ENCODE results near the gene POU2F1.
A peak's percentile ranks its signal among the peaks of the same experiment; 100 is the strongest.
"Not testable (repeated sequence)": the region's sequence is repeated elsewhere in the genome, so short reads cannot be mapped to it uniquely, and the experiment has no call there.

POU2F1 gene

DNA sequence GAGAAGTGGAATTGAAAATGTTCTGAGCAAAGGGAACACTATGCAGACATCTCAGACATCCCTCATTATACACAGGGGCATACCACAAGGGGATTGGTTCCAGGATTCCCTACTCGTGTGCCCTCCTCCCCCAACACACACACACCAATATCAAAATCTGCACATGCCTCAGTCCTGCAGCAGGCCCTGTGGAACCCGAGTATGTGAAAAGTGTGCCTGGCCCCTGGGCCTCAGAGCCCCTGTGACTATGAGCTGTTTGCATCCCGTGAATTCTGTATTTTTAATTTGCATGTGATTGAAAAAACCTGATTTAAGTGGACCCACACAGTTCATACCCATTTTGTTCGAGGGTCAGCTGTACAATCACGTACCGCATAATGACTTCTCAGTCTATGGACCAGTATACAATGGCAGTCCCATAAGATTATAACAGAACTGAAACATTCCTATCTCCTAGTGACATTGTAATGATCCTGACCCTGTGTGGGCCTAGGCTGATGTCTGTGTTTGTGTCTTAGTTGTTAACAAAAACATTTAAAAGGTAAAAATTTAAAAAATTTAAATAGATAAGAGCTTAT, 11.3 kb downstream of the POU2F1 start:
- no peak for DNase-seq

DNA sequence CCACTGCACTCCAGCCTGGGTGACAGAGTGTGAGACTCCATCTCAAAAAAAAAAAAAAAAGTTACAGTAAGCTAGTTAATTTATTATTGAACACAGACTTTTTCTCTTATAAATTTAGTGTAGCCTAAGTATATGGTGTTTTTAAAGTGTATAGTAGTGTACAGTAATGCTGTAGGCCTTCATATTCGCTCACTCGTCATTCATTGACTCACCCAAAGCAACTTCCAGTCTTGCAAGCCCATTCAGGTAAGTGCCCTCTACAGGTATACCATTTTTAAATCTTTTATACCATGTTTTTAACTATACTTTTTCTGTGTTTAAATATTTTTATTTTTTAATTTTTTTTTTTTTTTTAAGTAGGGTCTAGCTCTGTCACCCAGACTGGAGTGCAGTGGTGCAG, 12.1 kb downstream of the POU2F1 start:
- no peak for DNase-seq

DNA sequence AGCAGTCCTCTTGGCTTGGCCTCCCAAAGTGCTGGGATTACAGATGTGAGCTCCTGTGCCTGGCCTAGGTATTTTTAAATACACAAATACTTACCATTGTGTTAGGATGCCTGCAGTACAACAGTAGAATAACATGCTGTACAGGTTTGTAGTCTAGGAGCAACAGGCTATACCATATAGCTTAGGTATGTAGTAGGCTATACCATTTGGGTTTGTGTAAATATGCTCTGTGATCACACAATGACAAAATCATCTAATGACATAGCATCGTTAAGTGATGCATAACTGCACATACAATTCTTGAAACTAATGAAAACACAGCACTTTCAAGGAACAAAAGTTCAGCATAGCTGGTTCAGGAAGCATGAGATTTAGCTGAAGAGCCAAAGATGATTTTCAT, 12.7 kb downstream of the POU2F1 start:
- no peak for DNase-seq

DNA sequence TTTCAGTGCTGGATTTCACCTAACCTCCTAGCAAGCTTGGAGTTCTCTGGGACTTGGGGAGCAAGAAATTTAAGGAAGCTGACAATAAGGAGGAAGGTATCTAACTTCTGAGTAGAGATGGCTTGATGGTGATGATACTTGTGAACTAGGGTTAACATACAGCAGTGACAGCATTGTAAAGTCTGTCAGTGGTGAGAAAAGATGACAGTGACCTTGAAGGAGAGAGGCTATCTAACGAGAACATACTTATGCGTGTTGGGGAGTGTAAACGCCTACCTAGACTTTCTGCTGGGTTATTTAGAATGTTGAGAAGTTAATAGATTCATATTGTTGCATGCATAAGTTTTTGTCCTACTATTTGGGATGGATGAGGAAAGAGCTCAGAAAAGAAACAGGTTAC, 16.3 kb downstream of the POU2F1 start:
- DNase-seq: no peak

DNA sequence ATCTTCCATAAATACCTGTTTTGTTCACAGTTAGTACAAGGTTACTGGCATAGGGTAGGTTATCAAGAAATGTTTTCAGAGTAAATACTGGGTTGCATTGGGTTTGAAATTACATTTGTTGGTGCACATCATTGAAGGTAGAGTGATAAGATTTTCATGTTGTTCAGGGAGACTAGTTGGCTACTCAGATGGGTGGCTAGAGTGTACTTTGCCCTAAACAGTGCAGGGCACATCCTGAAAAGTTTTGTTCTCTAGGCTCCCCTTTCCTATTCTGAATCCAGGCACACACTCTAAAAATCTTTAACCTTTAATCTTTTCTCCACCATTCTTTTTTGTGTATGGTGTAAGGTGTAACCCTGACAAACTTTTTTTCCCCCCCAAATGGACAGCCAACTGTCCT, 18.0 kb downstream of the POU2F1 start:
- no peak for DNase-seq

DNA sequence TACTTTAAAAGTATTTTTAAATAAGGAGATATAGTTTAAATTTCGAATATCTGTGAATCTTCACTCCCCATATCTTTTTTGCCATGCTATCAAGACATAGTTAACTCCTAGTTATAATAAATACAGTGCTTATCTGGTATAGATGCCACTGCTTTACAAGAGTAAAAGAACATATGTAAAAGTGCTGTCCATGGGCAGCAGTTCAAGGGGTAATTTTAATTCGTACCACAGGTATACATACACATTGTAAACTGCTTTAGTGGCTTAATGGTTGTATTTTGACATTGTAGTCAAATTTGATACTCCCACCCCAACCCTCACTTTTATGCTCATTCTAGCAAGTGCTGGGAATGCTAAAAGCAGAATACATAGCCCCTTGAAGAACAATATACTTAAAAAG, 18.6 kb downstream of the POU2F1 start:
- no peak for DNase-seq

DNA sequence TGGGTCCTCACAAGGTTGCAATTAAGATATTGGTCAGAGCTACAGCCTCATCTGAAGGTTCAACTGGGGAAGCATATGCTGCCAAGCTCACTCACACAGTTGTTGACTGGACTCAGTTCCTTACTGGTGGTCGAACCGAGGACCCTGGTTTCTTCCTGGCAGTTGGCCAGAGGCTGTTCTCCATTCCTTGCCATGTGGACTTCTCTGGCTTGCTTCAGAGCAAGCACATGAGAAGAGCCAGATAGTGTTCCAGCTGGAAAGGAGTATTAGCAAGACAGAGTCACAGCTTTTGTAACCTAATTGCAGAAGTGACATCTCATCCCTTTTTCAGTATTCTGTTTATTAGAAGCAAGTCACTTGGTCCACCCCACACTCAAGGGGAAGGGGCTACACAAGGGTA, 23.6 kb downstream of the POU2F1 start:
- DNase-seq: no peak

DNA sequence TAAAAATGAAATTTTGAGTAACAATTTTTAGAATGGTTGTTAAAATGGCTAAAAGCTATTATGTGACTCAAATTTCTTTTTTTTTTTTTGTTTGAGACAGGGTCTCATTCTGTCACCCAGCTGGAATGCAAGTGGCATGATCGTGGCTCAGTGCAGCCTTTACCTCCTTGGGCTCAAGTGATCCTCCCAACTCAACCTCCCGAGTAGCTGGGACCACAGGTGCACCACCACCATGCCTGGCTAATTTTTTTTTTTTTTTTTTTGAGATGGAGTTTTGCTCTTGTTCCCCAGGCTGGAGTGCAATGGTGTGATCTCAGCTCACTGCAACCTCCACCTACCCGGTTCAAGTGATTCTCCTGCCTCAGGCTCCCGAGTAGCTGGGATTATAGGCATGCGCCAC, 24.5 kb downstream of the POU2F1 start:
- not testable (repeated sequence) for DNase-seq

DNA sequence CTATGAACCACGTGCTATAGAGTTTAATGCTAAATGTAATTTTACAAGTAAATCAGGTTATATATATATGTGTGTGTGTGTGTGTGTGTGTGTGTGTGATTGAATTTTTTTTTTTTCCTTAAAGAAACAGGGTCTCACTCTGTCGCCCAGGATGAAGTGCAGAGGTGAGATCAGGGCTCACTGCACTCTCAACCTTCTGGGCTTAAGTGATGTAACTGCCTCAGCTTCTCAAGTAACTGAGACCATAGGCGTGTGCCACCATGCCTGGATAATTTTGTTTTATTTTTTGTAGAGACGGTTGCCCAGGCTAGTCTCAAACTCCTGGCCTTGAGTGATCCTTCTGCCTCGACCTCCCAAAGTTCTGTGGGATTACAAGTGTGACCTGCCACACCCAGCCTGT, 26.3 kb downstream of the POU2F1 start:
- DNase-seq: no peak

DNA sequence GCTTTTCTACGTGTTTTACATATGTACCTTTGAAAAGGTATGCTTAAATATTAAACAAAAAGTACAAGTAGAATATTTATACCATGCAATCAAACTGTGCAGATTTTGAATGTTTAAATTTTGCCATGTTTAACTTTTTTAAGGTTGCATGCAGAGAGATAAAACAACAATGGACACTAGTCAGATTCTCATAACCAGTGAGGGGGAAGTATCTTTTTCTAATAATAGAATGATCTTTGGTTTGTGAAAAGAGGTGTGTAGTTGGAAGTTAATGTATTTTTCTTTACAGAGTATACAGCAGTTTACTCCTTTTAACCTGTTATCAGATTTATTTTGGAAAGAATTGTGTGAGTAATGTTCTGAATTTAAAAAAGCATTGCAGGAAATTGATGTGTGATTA, 27.1 kb downstream of the POU2F1 start:
- DNase-seq: no peak

DNA sequence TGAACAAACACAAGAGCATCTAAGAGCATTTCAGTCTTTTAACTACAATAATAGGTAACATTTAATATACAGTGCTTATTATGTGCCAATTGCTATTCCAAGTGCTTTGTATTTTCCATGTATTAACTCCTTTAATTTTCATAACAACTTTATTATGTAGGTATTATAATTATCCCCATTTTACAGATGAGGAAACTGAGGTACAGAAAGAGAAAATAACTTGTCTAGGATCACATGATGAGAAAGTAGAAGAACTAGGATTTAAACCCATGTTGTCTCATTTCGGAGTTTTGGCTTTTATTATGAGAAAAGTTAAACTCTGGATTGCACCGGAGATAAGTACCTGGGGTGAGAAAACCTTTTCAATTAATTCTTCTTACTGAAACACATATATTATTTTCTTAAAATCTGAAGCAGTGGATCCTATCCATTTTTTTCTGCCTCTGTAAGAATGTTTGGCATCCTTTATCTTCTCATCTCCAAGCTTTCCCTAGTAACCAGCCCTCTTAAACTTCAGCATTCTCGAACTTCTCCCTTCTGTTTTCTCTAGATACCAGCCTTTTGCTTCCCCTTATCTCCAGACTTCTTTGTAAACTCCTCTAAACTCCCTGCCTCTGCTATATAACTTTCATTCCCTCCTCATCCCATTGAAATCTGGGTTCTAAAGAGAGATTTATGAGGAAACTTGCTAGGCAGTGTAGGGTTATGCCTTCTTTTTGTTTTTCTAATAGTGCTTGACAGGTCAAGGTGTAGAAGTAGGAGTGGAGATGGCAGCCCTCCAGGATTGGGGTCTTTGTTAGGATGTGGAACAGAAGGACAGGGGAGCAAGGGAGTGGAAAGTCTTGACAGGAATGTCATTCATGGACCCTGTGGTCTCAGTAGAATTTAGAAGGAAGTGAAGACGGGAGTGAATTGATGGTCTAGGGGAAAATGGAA, 28.3 kb downstream of the POU2F1 start:
- DNase-seq: no peak

DNA sequence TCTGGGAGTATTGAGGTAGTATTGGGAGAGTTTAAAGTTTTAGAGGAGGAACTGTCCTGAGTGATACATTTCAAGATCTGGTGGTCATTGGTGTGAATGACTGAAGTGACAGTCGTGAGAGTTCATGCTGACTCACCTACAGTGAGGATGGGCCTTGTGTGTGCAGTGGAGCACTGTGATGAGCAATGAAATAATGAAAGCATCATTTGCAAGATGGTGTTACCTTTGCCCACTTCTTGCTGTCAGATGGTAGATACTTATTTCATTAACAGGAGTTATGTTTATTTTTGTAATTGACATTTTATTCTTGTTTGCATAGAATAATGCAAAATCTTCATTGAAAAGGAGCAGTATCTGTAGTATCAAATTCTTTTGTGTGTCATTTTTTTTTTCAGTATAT, 29.0 kb downstream of the POU2F1 start:
- no peak for DNase-seq

DNA sequence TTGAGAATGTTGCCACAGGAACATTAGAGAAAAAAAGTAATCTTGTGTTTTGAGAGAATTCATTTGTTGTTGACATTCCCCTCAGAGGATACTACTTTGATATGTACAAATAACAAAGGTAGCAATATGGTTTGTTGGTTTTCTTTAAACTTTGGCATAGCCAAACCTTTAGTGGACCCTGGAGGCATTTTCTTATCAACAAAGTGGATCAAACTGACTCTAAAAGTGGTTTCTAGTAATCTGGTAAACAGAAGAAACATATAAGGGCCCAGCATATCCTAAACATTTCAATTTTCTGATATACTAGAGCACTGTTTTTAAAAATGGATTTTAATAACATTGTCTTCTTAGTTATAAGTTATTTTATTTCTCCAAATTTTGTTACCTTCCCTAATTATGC, 29.8 kb downstream of the POU2F1 start:
- no peak for DNase-seq

DNA sequence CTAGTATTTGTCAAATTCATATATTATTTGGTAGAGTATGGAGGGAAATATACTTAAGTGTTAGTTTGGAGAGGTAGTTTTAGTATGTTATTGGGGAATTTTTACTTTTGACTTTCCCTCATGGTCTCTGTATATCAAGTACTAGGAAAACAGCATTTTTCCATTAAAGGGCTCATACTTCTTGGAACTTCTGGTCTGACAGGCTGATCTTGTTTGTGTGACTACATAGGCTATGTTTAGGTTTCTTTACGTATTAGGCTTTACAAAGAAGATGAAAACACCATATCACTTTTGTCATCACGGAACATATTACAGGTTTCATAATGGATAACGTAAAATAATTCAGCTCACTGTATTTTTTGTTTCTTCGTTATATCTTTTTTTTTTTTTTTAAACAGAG, 30.8 kb downstream of the POU2F1 start:
- no peak for DNase-seq

DNA sequence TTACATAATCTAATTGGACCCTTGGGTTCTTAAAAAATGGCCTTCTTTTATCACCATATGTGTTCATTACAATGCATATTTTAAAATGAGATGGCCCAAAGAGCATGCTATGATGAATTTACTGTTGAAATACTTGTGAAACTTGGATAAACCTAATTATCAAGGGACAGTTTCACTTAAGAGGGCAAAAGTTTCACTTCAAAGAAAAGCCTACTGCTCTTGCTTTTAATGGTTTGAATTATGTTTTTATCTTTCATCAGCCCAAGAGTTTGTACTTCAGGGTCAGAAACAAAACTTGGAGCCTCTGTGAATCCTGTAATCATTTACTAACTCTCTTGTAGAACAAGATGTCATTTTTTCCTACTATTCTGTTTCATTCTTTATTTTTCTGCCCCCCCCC, 32.3 kb downstream of the POU2F1 start:
- DNase-seq: no peak

DNA sequence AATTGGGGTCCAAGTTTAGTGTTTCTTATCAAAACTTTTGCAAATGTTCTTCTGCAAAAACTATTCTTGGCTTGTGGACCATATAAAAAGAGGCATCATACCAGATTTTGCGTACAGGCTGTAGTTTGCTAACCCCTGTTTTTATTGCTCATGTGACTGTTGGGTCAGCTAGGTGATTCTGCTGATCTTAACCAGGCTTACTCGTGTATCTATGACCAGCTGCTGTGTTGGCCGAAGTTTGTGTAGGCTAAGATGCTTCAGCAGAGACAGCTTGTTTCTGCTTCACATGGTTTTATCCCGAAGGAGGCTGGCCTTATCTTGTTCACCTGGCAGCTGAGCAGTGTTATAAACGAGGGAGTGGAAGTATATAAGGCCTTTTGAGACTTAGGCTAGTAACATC, 38.2 kb downstream of the POU2F1 start:
- DNase-seq: no peak

DNA sequence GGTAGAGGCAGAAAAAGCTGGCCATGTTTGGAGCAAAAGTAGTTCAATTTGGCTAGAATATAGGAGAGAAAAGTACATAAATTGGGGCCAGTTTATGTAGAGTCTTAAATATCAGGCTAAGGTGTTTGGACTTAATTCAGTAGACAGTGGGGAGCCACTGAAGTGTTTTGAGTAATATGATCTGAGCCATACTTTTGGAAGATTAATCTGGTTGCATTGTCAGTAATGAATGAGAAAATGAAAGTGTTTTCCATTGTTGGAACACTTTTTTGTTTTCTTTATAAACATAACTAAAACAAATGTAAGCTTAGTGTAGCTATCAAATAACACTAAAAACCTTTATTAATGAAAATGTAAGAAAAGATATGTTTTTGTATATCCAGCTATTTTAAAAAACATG, 42.1 kb downstream of the POU2F1 start:
- DNase-seq: no peak

DNA sequence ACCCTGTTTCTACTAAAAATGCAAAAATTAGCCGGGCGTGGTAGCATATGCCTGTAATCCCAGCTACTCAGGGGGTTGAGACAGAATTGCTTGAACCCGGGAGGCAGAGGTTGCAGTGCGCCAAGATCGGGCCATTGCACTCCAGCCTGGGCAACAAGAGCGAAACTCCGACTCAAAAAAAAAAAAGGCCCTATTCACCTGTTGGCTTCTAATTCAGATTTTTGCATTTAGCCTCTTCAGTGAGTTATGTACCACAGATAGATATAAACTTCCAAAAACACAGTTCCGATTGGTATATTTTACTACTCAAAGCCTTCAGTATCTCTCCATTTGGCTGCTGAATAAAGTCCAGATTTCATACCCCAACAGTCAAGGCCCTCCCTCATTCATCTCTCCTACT, 42.7 kb downstream of the POU2F1 start:
- no peak for DNase-seq

DNA sequence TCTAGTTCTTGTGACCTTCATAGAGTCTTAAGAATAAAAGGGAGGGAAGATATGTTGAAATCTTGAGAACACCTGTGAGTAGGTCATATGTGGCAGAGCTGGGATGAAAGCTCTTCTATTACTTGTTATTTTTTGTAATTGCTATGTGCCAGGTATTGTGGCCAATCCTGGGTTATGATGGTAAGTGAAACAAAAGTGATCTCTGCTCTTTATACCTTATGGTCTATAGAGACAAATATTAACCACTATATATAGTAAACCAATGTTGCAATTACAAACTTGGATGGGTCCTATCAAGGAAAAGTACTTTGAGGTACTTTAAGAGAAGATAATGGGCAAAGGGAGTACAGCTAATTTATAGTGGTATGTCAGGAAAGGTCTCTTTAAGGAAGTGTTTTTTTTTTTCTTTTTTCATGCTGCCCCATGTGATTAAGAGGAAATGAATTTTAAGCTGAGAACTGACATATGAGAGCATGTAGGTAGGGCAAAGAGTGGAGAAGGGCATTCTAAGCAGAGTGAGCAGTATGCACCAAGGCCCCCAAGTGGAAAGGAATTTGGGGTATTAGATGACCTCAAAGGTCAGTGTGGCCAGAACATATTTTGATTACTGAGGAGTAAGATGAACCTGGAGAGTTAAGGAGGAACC, 43.3 kb downstream of the POU2F1 start:
- DNase-seq: peak; percentile 9

DNA sequence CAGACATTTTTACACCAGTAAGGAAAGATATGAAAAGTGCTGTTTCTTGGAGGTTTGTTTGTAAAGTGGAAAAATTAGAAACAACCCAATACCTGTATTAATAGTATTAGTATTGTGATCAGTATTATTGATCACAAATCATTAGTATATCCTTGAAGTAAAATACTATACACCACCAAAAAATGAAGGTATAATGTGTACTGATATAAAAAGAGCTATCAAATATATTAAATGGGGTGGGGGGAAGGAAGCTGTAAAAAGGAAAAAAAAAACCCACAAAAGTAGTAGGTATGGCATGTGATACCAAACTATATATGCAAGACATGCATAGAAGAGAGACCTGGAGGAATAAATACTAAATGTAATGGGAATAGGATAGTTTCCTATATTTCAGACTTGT, 46.3 kb downstream of the POU2F1 start:
- no peak for DNase-seq

DNA sequence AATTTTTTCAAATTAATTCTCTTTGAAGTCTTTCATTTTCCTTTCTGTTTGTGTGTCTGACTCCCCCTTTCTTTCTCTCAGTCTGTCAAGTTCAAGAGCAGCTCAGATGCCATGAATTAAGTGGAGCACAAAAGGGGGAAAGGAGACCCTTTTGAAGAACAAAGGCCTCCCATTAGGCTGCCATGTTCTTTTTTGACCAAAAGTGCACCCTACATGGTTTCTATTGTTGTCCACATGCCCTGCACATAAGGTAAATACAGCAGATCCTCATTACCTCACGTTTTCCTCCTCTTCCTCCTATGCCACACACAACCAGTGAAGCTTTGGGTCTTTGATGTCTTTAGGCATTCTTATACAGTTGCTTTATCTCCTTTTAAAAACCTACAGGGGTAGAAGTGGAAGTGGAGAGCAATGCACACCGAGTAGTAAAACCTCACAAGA, 47.7 kb downstream of the POU2F1 start:
- DNase-seq: no peak

DNA sequence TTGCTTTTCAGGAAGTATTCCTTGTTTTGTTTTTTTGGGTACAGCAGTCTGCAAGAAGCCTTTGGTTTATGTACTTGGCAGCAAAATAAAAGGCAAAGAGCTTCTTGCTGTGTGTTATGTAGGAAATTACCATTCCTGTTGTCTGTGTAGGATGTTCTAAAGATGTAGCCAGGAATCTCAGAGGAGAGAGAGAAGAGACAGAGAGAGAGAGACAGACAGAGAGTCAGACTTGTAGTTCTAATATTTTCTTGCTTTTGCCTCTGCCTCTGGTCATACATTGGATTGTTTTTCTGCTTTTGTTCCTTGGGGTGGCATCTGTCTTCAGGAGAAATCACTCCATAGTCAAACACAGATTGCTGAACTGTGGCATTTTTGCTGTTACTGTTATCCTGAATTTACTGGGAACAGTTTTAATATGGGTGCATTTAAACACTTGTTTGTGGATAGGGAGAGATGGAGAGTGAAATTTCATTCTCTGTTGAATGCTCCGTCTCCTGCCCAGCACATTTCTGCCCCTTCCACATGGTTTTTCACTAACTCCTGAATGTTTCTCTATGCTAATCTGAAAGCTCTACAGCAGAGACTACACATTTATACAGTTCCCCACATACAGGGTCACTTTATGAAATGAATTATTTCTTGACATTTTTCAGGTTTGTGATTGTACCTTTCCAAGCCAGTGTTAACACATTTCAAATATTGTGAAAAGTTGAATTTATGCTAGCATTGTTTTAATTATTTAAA, 49.8 kb downstream of the POU2F1 start:
- DNase-seq: no peak

DNA sequence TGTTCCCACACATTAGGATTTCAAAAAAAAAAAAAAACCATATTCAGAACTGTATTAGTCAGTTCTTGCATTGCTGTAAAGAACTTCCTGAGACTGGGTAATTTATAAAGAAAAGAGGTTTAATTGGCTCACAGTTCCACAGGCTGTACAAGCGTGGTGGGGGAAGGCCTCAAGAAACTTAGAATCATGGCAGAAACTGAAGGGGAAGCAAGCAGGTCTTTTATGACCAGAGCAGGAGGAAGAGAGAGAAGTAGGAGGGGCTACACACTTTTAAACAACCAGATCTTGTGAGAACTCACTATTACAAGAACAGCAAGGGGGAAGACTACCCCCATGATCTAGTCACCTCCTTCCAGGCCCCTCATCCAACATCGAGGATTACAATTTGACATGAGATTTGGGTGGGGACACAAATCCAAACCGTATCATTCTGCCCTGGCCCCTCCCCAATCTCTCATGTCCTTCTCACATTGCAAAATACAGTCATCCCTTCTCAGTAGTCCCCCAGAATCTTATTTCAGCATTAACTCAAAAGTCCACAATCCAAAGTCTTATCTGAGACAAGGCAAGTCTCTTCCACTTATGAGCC, 51.8 kb downstream of the POU2F1 start:
- no peak for DNase-seq

All from CD4-positive, alpha-beta T cell treated with Interleukin-10 for 1 hour (primary cell).